Placental epithelial cell (primary cell): Measurements from ENCODE around the gene SYNGR4. TPM values are rescaled to one million over a fixed set of nuclear protein-coding genes. Genes with fewer than 3 reads are reported as not detected.

Source experiments
- total RNA-seq: library from RNA; depleted of rRNA; stranded (reverse); fragments of >200 nt; gene quantifications from 2 replicates; pipeline ENCODE4 v1.2.3, GENCODE V29; 2012

SYNGR4 gene, protein sequence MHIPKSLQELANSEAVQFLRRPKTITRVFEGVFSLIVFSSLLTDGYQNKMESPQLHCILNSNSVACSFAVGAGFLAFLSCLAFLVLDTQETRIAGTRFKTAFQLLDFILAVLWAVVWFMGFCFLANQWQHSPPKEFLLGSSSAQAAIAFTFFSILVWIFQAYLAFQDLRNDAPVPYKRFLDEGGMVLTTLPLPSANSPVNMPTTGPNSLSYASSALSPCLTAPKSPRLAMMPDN
- not detected in 2 replicates for total RNA-seq

GRCh38 chr19:48363810-48364597 lies at the start of gene SYNGR4, which contains the start of gene TMEM143:
Gene SYNGR4 (plus strand): TSS chr19:48364367. CDS start chr19:48365843, 1,476 bp downstream.
Gene TMEM143 (minus strand): TSS chr19:48363940. CDS start chr19:48363920, 20 bp downstream.

DNA sequence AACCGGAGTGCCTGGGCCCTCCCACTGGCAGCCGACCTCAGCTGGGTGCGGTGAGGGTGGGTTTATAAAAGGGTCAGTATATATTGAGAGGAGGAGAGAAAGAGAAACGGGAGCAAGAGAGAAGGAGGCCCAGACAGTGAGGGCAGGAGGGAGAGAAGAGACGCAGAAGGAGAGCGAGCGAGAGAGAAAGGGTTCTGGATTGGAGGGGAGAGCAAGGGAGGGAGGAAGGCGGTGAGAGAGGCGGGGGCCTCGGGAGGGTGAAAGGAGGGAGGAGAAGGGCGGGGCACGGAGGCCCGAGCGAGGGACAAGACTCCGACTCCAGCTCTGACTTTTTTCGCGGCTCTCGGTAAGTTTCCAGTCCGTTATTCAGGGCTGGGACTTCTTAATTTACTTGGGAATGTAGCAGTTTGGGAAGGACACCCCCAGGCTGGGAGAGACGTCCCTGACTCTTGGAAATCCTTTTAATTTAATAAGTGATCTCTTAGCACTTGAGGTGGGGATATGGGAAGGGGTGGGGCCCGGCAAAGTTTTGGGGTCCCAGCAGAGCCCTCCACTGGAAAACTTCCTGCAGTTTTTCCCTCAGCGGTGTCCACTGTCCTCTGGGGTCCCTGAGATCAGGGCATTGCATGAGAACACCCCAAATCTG lies 38.8 kb upstream of the SYNGR4 start, which contains the start of gene EMP3:
Gene EMP3, plus strand, starts transcription at position 288 of the 646 bp plus-strand sequence. CDS start 1,293 bp downstream, outside the sequence.

GRCh38 chr19:48391100-48392005 lies 27.2 kb downstream of the SYNGR4 start, which contains the start of gene KDELR1:
Gene KDELR1 (minus strand): TSS chr19:48391551. CDS start chr19:48391358, 193 bp downstream.

DNA sequence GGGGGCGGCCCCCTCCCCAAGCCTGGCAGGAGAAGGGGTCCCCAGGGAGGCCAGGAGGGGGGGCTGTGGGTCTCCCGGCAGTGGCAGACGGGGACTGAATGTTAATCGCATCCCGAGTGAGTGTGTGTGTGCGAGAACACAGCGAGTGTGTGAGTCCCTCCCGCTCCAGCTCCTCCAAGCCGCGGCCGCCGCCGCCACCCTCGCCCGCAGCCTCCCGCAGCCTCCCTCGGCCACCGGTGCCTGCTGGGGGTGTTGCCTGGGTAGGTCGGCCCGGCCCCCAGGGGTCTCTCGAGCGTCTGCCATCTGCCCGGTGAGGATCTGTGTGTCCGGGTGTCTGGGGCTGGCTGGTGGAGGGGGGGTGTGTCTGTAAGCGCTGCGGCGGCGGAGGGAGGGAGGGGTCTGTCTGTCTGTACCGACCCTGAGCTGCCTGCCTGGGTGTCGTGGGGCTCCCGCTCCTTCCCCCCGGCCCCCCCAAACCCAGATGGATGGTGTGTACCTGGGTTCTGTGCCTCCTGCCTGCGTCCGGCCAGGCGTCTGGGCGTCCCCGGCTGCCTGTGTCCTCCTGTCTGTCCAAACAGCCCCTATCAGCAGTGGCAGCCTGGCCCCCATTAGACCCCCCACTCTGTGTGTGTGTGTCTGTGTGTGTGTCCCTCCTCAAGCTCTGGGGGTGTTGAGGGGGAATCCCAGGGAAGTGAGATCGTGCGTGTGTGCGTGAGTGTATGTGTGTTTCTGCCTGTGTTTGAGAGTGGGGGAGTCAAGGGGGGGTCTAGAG lies 29.6 kb downstream of the SYNGR4 start, which contains the start of gene GRIN2D:
Gene GRIN2D, plus strand, starts transcription at position 110 of the 772 bp plus-strand sequence. CDS start 4,725 bp downstream, outside the sequence.

Other genes with a start within 250 kb of the SYNGR4 start
- gene LIG1, start 194.0 kb upstream of the SYNGR4 start, total RNA-seq = 34.2 and 43.6 TPM in 2 replicates
- 2.0 and 2.1 TPM in 2 replicates for gene ZSWIM9, start 193.7 kb upstream of the SYNGR4 start, total RNA-seq
- 9.1 and 16.1 TPM in 2 replicates for gene CARD8, start 108.5 kb upstream of the SYNGR4 start, total RNA-seq
- gene ZNF114, start 94.3 kb upstream of the SYNGR4 start, total RNA-seq = 0.33 and 0.79 TPM in 2 replicates
- 73.0 and 115 TPM in 2 replicates for gene EMP3, start 38.8 kb upstream of the SYNGR4 start, total RNA-seq
- 7.0 and 11.0 TPM in 2 replicates for gene TMEM143, start 427 bp upstream of the SYNGR4 start, total RNA-seq
- 198 and 212 TPM in 2 replicates for gene KDELR1, start 27.2 kb downstream of the SYNGR4 start, total RNA-seq
- 1.8 and 3.9 TPM in 2 replicates for gene GRIN2D, start 29.3 kb downstream of the SYNGR4 start, total RNA-seq
- 18.8 and 40.3 TPM in 2 replicates for gene GRWD1, start 81.6 kb downstream of the SYNGR4 start, total RNA-seq
- 0.33 and 0.79 TPM in 2 replicates for gene KCNJ14, start 91.2 kb downstream of the SYNGR4 start, total RNA-seq
- 57.3 and 76.9 TPM in 2 replicates for gene CYTH2, start 105.0 kb downstream of the SYNGR4 start, total RNA-seq
- 2.1 and 2.7 TPM in 2 replicates for gene LMTK3, start 147.5 kb downstream of the SYNGR4 start, total RNA-seq
- 0.54 and 0.79 TPM in 2 replicates for gene SULT2B1, start 187.8 kb downstream of the SYNGR4 start, total RNA-seq
- not detected in 2 replicates for gene SPACA4, start 242.4 kb downstream of the SYNGR4 start, total RNA-seq